Heart right ventricle (tissue), 16 donors: ENCODE data around the gene CYSLTR2. TPM values are rescaled to one million over a fixed set of nuclear protein-coding genes. Genes with fewer than 3 reads are reported as not detected.

Source experiments
- ATAC-seq, 8 donors: fragments of 200-7000 bp; cut with Tn5 transposase; one replicate each; pipeline ENCODE4 v1.9.1; 2020; ENCODE audit warnings: mild to moderate bottlenecking in 8 of 8, moderate library complexity in 8 of 8, moderate number of reproducible peaks in 1 of 8
- DNase-seq, 2 donors: peaks; one replicate each; pipeline ENCODE4 v3.0.0-alpha.2; 2020
- H3K27ac ChIP-seq, 10 donors: fragments of 200-600 bp; sonication (generic) in 2 of 10; one replicate each; pipeline versions ENCODE4 v1.5.0 to v1.8.0; 2020 to 2022; ENCODE audit warnings: mild to moderate bottlenecking in 3 of 10
- H3K27me3 ChIP-seq, 7 donors: fragments of 200-600 bp; one replicate each; pipeline ENCODE4 v1.8.0; 2021 to 2022; ENCODE audit warnings: mild to moderate bottlenecking in 2 of 7
- H3K36me3 ChIP-seq, 9 donors: fragments of 200-600 bp; sonication (generic) in 1 of 9; one replicate each; pipeline versions ENCODE4 v1.5.0 to v1.8.0; 2020 to 2022; ENCODE audit warnings: mild to moderate bottlenecking in 2 of 9
- H3K4me1 ChIP-seq, 9 donors: fragments of 200-600 bp; sonication (generic) in 1 of 9; one replicate each; pipeline versions ENCODE4 v1.5.0 to v1.8.0; 2020 to 2022; ENCODE audit warnings: mild to moderate bottlenecking in 4 of 9
- H3K4me3 ChIP-seq, 10 donors: fragments of 200-600 bp; sonication (generic) in 2 of 10; one replicate each; pipeline versions ENCODE4 v1.5.0 to v1.8.0; 2020 to 2022; ENCODE audit warnings: mild to moderate bottlenecking in 7 of 10, moderate library complexity in 2 of 10
- H3K9me3 ChIP-seq, 11 donors: fragments of 200-600 bp in 10 of 11; sonication (generic) in 2 of 11; one replicate each; pipeline versions ENCODE4 v1.5.0 to v1.8.0; 2013 to 2022; ENCODE audit warnings: mild to moderate bottlenecking in 2 of 11, control low read depth in 1 of 11, moderate library complexity in 1 of 11
- CTCF ChIP-seq, 9 donors: fragments of 200-600 bp; sonication (generic) in 2 of 9; IDR thresholded peaks; one replicate each; pipeline versions ENCODE4 v1.5.0 to v1.8.0; 2021 to 2022; ENCODE audit warnings: antibody characterized with exemption in 9 of 9, mild to moderate bottlenecking in 5 of 9, moderate library complexity in 1 of 9
- WGBS, 2 donors: extraction: QIAGEN DNeasy Blood & Tissue Kit; methylation state at CpG; one replicate each; pipeline ENCODE4 v1.1.7; 2013; ENCODE audit warnings: inconsistent platforms in 1 of 2; 5-methylcytosine and 5-hydroxymethylcytosine counted together
- intact Hi-C, 10 donors: fragments of 100-400 bp; cut with DNase I; formaldehyde crosslinking; loops; one replicate each; pipeline versions ENCODE4 v1.11.1 to v1.14.2; 2022
- polyA plus RNA-seq, 2 donors: library from polyadenylated mRNA; stranded (reverse); fragments of 200-250 nt; gene quantifications; one replicate each; pipeline ENCODE4 v1.2.3, GENCODE V29; 2013
- total RNA-seq, 10 donors: library from RNA; stranded (reverse); fragmentation: NEBNext Ultra II Directional in 3 of 10; extraction: Animal tissue kit (Norgen Biotek cat#: 25700) in 3 of 10; gene quantifications; one replicate each; pipeline versions ENCODE4 v1.2.1 to v1.2.4, GENCODE V29; 2021 to 2023
- donor health status: Arrhythmogenic right ventricular cardiomyopathy.
- donor health status: ischemic (EF 13 %, LVEDD 7.1; RV severe dilation, severe dysfunction).
- donor health status: healthy with polysubstance abuse.
- donor health status: DM: no; HTN: yes; CAD: no.
- donor health status: DM: no; HTN: no; CAD: no.
- donor health status: ischemic (EF 25% LVEDD 6.9; RV normal size, moderate dysfunction).
- donor health status: ischemic (EF 25% LVEDD 5.7; RV mildly dilated, moderate dysfunction).
- donor health status: healthy.
- donor health status: DM: yes; HTN: yes; CAD: no.
- donor health status: Ischemic cardiomyopathy.
- donor health status: ischemic (EF 35%, LVEDD 5.7; RV mildly dilated, moderate dysfunction).
- donor health status: nonischemic (EF 11% LVEDD 7.7; RV severe dilation, severe dysfunction).
- donor health status: DM: yes; HTN: yes; CAD: no.
- donor health status: PGD.
- donor health status: ischemic (EF 29% LVEDD 5.4; RV normal size, mild dysfunction).
- donor health status: nonischemic (EF 23%, LVEDD 6.1; RV moderate dilation, normal function).

The CYSLTR2 gene
- total and polyA plus RNA-seq, 12 donors: 1.1 to 10.7 (median 6.2) TPM

DNA sequence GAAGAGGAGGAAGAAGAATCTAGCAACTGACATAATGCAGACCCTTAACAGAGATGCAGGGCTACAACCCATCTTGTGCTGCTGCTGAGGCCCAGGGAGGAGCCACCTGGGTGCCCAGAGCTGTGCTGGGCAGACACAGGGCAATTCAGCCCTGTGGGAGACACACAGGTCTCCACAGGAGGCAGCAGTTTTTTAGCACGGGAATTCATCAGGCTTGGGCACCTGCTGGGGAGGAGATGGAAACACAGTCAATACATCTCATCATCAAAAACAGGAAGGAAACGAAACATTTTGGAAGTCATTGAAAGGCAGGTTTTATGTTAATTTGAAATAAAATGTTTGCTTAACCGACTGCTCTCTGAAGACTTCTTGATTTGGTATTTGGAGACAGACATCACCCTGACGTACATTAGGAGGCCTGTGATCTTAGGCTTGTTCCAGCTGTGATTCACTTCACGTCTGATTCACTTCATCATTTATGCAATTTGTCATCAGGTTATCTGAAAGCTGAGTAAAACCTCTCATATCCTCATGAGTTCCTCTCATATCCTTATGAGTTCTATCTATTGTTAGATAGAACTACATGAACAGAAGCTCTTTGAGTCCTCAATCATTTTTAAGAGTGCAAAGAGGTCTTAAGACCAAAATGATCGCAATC lies 77.4 kb downstream of the CYSLTR2 start:
- WGBS, 2 donors: 60 to 65% methylated on average over 6 of the region's 6 CpGs
- ATAC-seq (peak in 1 of 8 donors; percentile 44), DNase-seq (no peak)
- intact Hi-C loops: loop anchor here in 2 of 10 donors (5.0 to 10.0 kb wide), 2 partner anchors 136 to 144 kb away; no protein-coding TSS in a partner anchor
- no peak for TF ChIP-seq CTCF (IDR thresholded peaks at IDR 0.05)
- Histone ChIP-seq H3K27me3 (no peaks in the 10 kb centered on the region), H3K36me3 (no peaks in the 10 kb centered on the region), H3K4me3 (no peak overlapping the region), H3K9me3 (no peaks in the 10 kb centered on the region), H3K4me1 (peaks cover 0 to 23% (median 0%) of the 10 kb centered on the region in 9 donors), H3K27ac (no peak overlapping the region)

GRCh38 chr13:48731957-48732569 lies 78.3 kb downstream of the CYSLTR2 start:
- peak overlapping the region in 3 of 10 donors; percentile 13 to 28 (median 22) for H3K4me3 ChIP-seq
- intact Hi-C loops: loop anchor here in 2 of 10 donors (5.0 to 10.0 kb wide), 2 partner anchors 137 to 145 kb away; no protein-coding TSS in a partner anchor
- H3K4me1 ChIP-seq: peaks cover 0 to 17% (median 0%) of the 10 kb centered on the region in 9 donors
- H3K27me3 ChIP-seq: no peaks in the 10 kb centered on the region
- H3K36me3 ChIP-seq: no peaks in the 10 kb centered on the region
- ATAC-seq: peak in 5 of 8 donors; percentile 35 to 75 (median 53)
- DNase-seq: peak in 1 of 2 donors; percentile 46
- peak in 8 of 9 donors; percentile 22 to 78 (median 62) for TF ChIP-seq CTCF (IDR thresholded peaks at IDR 0.05)
- no peaks in the 10 kb centered on the region for H3K9me3 ChIP-seq
- WGBS, 2 donors: 43 to 53% methylated on average over 16 of the region's 16 CpGs
- H3K27ac ChIP-seq: peak overlapping the region in 1 of 10 donors; percentile 28

- no peaks in the 10 kb centered on the region for H3K36me3 ChIP-seq
- ATAC-seq: no peak
- no peaks in the 10 kb centered on the region for H3K27me3 ChIP-seq
- WGBS, 2 donors: 91% methylated on average over 5 of the region's 5 CpGs
- TF ChIP-seq CTCF (IDR thresholded peaks at IDR 0.05): no peak
- intact Hi-C loops: loop anchor here in 2 of 10 donors (5.0 to 10.0 kb wide), 2 partner anchors 139 to 147 kb away; no protein-coding TSS in a partner anchor
- no peak for DNase-seq
- H3K4me3 ChIP-seq: no peak overlapping the region
- H3K27ac ChIP-seq: no peak overlapping the region
- H3K9me3 ChIP-seq: no peaks in the 10 kb centered on the region
- H3K4me1 ChIP-seq: peaks cover 0 to 17% (median 9%) of the 10 kb centered on the region in 9 donors
Observed at GRCh38 chr13:48733739-48734335, 80.1 kb downstream of the CYSLTR2 start.

DNA sequence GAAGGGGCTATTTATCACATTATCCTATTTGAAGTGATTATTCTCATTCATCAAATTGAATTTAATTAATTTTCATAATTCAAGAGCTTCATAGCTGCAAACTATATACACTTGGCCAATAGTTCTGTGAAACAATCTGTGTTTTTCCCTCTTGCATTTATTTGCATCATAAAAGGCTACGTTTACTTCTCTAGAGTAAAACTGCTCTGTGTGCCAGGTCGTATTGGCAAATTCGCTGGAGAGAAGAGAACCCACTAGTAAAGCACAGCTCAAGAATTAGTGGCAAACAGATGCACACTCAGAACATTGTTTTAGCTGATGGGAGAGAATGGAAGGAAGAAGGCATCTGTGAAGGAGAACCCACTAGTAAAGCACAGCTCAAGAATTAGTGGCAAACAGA lies 81.8 kb downstream of the CYSLTR2 start:
- WGBS, 2 donors: 84 to 85% methylated on average over 3 of the region's 3 CpGs

More for the DNA sequence above, 81.8 kb downstream of the CYSLTR2 start:
- Histone ChIP-seq H3K27ac (no peak overlapping the region), H3K4me1 (peaks cover 0 to 27% (median 20%) of the 10 kb centered on the region in 9 donors), H3K27me3 (no peaks in the 10 kb centered on the region), H3K4me3 (no peak overlapping the region), H3K9me3 (no peaks in the 10 kb centered on the region), H3K36me3 (no peaks in the 10 kb centered on the region)
- intact Hi-C loops: loop anchor here in 1 of 10 donors (10.0 kb wide), 1 partner anchor 141 kb away; no protein-coding TSS in a partner anchor
- TF ChIP-seq CTCF (IDR thresholded peaks at IDR 0.05): no peak
- DNase-seq: no peak
- no peak for ATAC-seq
